ENCODE data around the gene HRH4.

The HRH4 gene

GRCh38 chr18:24470022-24470618 lies 9.7 kb downstream of the HRH4 start:
- no peak for DNase-seq

GRCh38 chr18:24470805-24471204 lies 10.4 kb downstream of the HRH4 start:
- no peak for DNase-seq

- DNase-seq = no peak
Observed at GRCh38 chr18:24472591-24472990, 12.2 kb downstream of the HRH4 start.

- DNase-seq = no peak
Observed at GRCh38 chr18:24474406-24474805, 14.0 kb downstream of the HRH4 start.

GRCh38 chr18:24475926-24476589 lies 15.6 kb downstream of the HRH4 start:
- DNase-seq = no peak

GRCh38 chr18:24479371-24479770 lies 18.9 kb downstream of the HRH4 start:
- no peak for DNase-seq

GRCh38 chr18:24482821-24483220 lies 22.4 kb downstream of the HRH4 start:
- no peak for DNase-seq

- no peak for DNase-seq
Observed at GRCh38 chr18:24485681-24486080, 25.2 kb downstream of the HRH4 start.

GRCh38 chr18:24486684-24487083 lies 26.2 kb downstream of the HRH4 start:
- DNase-seq = no peak

- no peak for DNase-seq
Observed at GRCh38 chr18:24488824-24489493, 28.5 kb downstream of the HRH4 start.

GRCh38 chr18:24490539-24490938 lies 30.1 kb downstream of the HRH4 start:
- DNase-seq = no peak

- no peak for DNase-seq
Observed at GRCh38 chr18:24491927-24492834, 31.7 kb downstream of the HRH4 start.

- DNase-seq = no peak
Observed at GRCh38 chr18:24494586-24494985, 34.1 kb downstream of the HRH4 start.

- DNase-seq = no peak
Observed at GRCh38 chr18:24497031-24497754, 36.8 kb downstream of the HRH4 start.

GRCh38 chr18:24499814-24500213 lies 39.4 kb downstream of the HRH4 start:
- no peak for DNase-seq

- no peak for DNase-seq
Observed at GRCh38 chr18:24500217-24500616, 39.8 kb downstream of the HRH4 start.

- no peak for DNase-seq
Observed at GRCh38 chr18:24500766-24501165, 40.3 kb downstream of the HRH4 start.

GRCh38 chr18:24502667-24503523 lies 42.5 kb downstream of the HRH4 start:
- no peak for DNase-seq

GRCh38 chr18:24504401-24504800 lies 44.0 kb downstream of the HRH4 start:
- DNase-seq = no peak

- no peak for DNase-seq
Observed at GRCh38 chr18:24506175-24506574, 45.7 kb downstream of the HRH4 start.

- DNase-seq = no peak
Observed at GRCh38 chr18:24509435-24509834, 49.0 kb downstream of the HRH4 start.

GRCh38 chr18:24514439-24514838 lies 54.0 kb downstream of the HRH4 start:
- no peak for DNase-seq

Data from activated effector memory CD4-positive, alpha-beta T cell treated with Interleukin-2 at 50 U/mL for 16 hours (primary cell).